ENCODE data around the gene NOL9.

NOL9 gene

DNA sequence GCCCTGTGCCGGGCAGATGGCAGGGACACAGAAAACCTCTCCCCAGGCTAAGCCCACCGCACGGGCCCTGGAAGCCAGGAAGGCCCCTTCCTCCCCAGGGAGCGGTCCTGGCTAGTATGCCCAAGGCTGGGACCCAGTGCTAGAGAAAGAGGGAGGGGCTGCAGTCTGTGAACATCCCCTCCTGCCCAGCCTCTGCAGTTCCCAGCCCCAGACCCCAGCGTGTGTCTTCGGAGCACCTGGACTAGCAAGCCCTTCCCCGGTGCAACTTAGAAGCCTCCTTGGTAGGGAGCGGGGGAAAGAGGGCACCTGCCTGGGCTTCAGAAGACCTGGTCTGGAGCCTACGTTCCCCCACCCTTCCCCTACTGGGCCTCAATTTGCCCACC, 64.9 kb downstream of the NOL9 start:
- no peak for DNase-seq (ENCODE audit: low read depth, low spot score)

DNA sequence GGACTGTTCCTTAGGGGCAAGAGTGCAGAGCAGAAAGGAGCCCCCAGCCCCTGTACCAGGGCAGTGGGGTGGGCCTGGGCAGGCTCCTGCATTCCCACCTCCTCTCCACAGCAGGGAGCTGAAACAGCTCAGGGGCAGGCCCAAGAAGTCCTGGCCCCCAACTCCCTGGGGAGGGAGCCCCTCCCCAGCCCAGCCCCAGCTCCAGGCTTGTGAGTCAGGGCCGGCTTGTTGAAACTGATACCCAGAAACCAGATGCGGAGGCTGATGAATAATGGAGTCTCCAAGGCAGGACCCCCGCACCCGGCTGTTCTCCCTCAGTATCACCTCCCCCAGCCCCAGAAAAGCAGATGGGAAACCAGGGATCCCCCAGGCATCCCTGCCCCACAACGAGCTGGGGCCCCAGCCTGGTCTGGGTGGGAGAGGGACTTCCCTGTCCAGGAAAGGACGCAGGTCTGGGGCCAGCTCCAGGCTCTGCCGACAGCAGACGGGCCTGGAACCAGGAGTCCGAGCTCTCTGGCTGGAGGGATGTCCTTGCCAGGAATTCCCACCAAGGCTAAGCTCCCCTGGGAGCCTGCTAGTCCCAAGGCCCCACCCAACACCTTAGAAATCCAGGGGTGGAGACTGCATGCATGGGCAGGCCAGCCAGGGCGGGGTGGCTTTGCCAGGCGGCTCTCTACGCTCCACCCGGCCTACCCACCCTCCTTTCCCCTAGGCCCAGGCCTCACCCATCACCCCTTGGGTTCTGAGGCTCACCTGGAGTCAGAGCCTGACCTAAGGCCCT, 65.5 kb downstream of the NOL9 start:
- DNase-seq (ENCODE audit: low read depth, low spot score): no peak

- no peak for DNase-seq (ENCODE audit: low read depth, low spot score)
These were observed 66.4 kb downstream of the NOL9 start for GRCh38 chr1:6487804-6488484.

DNA sequence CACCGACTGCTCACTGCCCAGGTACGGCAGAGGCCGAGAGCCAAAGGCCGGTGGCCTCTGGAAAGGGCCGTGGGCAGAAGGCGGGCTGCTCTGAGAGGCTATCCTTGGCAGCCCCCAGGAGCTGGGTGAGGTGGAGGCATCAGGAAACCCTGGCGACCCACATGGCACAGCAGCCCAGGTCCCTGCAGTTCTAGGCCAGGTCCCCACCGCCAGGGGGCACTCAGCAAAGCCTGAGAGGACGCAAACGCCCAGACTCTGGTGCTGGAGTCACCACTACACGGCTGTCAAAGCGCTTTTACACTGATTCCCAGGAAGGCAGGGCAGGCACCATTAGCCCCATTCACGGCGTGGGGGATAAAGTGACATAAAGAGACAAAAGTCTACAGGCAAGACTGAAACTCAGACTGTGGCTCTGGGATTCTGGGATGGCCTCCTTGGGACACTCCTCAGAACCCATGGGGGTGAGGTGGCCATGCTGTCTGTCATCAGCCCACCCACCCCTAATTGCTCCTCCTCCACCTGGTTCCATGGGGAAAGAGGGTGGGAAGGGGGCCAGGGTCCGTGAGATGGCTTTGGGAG, 67.8 kb downstream of the NOL9 start:
- peak; percentile 76 for DNase-seq (ENCODE audit: low read depth, low spot score)

DNA sequence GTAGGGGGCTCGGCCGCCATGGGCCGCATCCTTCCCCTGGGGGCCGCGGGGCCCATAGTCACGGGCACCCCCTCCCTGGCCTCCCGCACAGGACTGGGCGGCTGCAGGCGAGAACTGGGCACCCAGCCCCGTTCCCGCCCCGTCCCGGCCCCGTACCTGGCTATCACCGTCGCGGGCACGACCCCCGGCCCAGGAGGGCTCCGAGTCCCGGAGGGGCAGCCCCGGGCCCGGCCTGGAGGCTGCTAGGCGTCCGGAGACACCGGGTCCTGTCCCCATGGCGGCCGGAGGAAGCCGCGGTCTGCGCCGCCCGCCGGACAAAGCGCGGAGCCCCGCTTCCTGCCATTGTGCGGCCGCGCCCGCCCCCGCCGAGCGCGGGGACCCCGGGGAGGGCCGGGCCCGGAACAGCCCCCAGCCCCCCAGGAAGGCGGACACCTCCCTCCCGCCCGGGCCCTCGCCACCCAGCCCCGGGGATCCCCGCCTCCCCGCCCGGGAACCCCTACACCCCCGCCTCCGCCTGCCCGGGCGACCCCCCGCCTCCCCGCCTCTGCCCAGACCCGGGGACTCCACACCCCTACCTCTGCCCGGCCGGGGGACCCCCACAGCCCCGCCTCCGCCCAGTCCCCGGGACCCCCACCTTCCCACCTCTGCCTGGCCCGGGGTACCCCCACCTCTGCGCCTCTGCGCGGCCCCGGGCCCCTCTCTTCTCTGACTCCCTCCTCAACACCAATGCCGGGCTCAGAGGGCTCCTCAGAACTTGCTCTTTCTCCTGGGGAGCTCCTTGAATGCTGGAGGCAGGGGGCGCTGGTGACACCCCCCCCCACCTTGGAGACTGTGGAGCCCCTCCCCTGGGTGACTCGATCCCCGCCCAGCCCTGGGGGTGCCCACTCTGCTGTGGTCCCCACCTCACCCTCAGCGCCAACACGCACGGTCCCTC, 68.9 kb downstream of the NOL9 start:
- no peak for DNase-seq (ENCODE audit: low read depth, low spot score)

DNA sequence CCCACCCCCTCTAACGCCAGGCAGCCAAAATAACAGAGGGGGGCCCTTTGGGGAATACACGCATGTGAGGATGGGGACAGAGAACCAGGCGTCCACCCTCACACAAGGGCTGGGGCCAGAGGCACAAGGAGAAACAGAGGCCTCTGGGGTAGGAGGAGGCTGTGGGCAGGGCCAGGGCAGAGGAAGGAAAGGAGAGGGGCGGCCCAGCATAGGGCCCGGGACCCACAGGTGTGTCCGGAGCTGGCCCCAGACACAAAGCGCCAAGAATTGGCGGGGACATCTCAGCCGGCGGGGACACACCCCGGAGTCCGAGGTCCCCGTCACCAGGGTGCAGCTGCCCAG, 69.5 kb downstream of the NOL9 start:
- no peak for DNase-seq (ENCODE audit: low read depth, low spot score)

- DNase-seq (ENCODE audit: low read depth, low spot score): no peak
These were observed 70.6 kb downstream of the NOL9 start for GRCh38 chr1:6483761-6484117.

- no peak for DNase-seq (ENCODE audit: low read depth, low spot score)
These were observed 71.1 kb downstream of the NOL9 start for GRCh38 chr1:6483017-6483760.

DNA sequence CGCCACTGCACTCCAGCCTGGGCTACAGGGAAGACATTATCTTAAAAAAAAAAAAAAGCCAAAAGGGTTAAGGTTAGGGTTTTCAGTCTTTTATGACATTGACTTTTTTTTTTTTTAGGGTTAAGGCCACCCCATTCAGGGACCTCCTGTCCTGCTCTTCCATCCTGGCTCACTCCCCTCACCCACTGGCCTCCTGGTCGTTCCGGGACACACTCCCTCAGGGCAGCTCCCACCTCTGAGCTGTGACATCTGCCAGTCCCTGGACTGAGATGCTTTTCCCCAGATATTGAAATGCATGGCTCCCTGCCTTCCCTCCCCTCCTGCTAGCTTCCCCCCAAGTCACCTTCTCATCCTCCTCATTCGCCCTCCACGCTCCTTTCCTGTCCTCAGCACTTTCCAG, 72.5 kb downstream of the NOL9 start:
- no peak for DNase-seq (ENCODE audit: low read depth, low spot score)

- DNase-seq (ENCODE audit: low read depth, low spot score): no peak
These were observed 77.1 kb downstream of the NOL9 start for GRCh38 chr1:6477039-6477820.

DNA sequence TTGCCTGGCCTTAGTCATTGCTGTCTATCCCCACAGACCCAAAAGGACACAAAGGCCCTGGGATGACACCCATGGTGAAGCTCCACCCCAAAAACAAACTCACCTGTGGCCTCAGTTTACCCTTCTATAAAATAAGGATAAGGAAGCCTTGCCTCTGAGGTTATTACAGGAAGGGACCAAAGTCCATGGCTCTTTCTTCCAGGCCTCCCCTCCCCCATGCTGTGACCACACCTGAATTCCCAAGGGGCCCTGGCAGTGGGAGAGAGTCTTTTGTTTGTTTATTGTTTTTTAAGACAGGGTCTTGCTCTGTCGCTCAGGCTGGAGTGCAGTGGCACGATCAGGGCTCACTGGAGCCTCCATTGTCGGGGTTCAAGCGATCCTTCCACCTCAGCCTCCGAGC, 77.8 kb downstream of the NOL9 start:
- DNase-seq (ENCODE audit: low read depth, low spot score): no peak

GRCh38 chr1:6475381-6476133, 78.8 kb downstream of the NOL9 start:
- DNase-seq (ENCODE audit: low read depth, low spot score): peak; percentile 77

GRCh38 chr1:6474815-6475282, 79.5 kb downstream of the NOL9 start:
- no peak for DNase-seq (ENCODE audit: low read depth, low spot score)

DNA sequence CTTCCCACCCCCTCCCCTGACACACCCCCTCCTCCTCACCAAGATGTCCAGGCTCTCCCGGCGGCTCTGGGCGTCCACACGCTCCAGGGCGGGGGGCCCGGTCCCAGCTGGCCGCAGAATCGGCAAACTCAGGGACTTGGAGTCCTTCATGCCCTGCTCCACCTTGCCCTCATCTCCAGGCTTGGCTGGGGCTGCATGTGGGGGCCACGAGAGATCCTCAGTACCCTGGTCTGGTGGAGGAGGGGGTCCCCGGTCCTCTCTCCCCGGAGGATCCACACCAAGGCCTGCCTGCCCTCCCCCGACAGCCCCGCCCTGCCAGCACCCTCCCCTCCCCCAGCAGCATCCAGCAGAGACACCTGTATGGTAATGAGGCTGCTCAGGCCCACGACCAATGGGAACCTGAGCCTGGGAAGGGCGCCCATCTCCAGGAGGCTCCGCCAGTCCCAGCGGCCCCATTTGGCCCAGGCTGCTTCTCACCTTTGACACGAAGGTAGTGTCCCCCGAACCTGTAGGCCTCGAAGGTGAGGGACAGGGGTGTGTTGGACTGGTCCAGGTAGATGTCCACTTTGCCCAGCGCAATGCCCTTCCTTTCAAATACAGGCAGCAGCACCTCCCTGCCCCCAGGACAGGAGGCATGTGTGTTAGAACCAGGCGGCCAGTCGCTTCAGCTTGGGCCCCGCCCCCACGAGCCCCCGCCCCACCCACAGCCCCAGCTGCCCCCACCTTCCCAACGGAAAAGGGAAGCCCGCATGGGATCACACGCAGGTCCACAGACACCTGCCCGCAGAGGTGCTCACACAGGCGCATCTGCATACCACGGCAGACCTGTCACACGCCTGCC, 80.1 kb downstream of the NOL9 start:
- no peak for DNase-seq (ENCODE audit: low read depth, low spot score)

GRCh38 chr1:6473156-6473555, 81.2 kb downstream of the NOL9 start:
- no peak for DNase-seq (ENCODE audit: low read depth, low spot score)

GRCh38 chr1:6472391-6472790, 81.9 kb downstream of the NOL9 start:
- DNase-seq (ENCODE audit: low read depth, low spot score): no peak

GRCh38 chr1:6471970-6472368, 82.3 kb downstream of the NOL9 start:
- DNase-seq (ENCODE audit: low read depth, low spot score): no peak
